ENCODE data around the gene KLRD1.
"Not testable (repeated sequence)": the region's sequence is repeated elsewhere in the genome, so short reads cannot be mapped to it uniquely, and the experiment has no call there.

Gene KLRD1

DNA sequence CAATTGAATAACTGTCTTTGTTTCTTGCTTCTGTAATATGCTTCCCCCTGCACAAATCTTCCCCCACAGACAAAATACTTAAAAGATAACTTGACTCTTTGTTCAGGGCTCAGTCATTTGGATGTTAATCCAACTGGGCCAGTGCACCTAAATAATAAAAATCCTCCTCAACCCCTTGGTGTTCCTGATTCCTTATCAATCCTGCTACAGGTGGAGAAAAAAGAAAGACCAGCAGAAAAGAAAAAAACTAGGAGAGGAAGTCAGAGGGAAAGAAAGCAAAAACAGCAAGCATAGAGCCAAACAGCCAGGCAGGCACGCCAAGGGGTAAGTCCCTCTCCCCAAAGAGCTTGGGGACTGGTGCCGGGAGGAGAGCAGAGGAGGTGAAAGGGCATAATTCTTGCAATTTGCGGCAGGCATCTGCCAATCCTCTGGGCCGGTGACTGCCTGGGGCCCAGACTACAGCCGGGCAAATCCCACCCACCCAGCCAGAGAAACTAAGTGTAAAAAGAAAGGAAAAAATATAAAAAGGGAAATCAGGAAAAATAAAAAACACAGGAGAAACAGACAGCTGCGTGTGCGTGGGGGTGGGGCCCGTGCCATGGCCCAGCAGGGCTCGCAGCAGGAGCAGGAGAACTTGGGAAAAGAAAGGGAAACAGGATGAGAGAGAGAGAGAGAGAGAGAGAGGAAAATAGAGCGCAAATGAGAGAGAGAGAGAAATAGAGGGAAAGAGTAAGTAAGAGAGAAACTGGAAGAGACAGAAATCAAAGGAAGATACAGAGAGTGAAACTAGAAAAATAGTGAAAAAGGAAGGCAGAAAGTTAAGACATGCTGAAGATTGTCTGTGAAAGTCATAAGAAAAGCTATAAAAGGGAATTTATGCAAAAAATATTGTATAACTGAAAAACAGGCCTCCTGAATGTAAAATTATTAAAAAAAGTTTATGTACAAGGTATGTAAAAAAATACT, 60.8 kb downstream of the KLRD1 start:
- no peak for DNase-seq (ENCODE audit: low read depth in 1 of 2, low spot score in 1 of 2)

DNA sequence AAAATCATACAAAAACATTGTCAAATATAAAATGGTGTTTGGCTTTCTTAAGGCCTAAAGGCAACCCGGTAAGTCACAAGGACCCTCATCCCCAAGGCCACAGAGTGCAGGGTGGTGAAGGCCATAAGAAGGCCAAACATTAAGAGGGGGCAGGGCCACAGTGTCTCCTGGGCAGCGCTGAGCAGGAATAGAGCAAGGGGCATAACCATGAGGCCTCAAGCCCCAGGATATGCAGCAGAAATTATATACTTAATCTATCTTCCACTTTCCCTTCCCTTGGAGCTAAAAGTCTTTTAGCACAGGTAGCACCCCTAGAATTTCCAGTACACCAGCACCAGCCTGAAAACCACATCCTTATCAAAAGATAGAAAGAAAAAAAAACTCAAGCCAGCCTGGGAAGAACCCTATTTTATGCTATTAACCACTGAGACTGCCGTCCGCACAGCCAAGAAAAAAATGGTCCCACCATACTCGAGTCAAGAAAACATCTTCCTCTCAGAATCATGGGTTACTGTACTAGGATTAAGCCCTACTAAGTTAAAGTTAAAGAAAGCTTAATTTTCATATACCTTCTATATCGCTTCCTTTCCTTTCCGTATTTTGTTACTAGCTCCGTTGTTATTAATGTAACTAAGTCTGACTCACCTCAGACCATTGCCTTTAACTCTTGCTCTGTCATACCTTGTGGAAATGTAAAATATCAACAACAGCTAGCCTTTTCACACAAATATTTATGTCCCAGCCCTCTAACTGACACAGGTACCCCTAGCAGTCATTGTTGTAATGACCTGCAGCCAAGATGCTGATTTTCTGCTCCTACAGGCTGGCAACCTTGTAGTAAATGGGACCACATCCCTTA, 62.1 kb downstream of the KLRD1 start:
- DNase-seq (ENCODE audit: low read depth in 1 of 2, low spot score in 1 of 2), result no peak

DNA sequence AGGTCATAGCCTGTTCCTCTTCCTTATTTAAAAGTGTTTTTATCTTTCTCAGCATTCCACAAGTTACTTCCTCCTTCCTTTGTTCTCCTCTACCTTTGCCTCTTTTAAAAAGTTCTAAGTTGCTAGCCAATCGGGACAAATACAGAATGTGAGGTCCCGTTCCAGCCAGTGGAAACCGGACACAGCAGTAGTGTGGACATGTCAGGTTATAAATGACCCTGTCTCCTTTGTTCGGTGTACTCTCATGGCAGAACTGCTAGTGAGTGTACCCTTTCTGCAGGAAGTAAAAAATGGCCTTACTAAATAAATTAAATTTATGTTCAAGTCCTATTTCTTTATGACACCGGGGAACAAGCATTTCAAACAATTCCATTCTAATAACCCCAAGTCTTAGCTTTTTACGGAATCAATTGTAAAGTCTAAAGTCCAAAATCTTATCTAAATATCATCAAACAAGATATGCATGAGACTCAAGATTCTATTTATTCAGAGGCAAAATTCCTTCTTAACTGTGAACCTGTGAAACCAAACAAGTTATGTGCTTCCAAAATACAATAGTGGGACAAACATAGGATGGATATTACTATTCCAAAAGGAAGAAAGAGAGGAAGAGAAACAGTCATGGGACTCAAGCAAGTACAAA, 64.3 kb downstream of the KLRD1 start:
- DNase-seq (ENCODE audit: low read depth in 1 of 2, low spot score in 1 of 2), result not testable (repeated sequence)

DNA sequence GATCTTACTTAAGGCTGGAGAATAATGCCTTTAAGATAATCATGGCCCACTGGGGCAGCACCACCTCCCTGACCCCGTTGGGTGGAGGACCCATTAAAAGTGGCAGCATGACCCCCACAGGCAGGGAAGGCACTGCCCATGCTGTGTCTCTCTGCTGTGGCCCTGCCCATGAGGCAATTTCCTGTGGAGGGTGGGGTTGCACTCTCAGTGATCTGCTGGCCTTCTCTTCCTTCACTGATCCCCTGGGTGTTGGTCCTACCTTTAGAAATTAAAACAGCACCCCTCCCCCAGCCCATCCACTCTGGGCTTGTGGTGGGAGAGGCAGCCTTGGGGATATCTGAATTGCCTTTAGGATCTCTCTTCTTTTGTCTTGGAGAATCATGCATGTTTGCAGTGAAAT, 64.9 kb downstream of the KLRD1 start:
- no peak for DNase-seq (ENCODE audit: low read depth in 1 of 2, low spot score in 1 of 2)

DNA sequence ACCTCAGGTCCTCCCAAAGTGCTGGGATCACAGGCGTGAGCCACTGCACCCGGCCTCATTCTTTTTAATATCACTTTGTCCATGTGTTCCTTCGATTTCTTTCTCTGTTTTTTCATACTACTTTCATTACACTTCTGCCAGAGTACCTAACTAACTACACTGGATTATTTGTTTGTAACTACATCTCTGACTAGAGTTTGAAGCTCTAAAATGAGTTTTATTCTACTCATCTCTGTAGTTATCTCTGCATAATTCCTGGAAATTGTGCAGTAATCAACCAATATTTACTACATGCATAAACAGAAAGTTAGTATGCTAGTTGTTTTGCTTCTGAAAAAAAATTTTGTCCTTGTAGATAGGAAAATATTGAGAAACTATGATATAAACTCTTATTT, 67.0 kb downstream of the KLRD1 start:
- DNase-seq (ENCODE audit: low read depth in 1 of 2, low spot score in 1 of 2), result no peak

DNA sequence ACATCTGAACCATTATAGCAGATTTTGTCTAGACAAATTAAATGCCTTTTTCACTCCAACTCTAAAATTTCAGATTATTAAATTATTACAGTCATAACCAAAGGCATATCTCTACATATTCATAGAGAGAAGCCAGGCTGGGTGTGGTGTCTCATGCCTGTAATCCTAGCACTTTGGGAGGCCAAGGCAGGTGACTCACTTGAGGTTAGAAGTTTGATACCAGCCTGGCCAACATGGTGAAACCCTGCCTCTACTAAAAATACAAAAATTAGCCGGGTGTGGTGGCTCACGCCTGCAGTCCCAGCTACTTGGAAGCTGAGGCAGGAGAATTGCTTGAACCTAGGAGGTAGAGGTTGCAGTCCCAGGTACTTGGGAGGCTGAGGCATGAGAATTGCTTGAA, 71.1 kb downstream of the KLRD1 start:
- DNase-seq (ENCODE audit: low read depth in 1 of 2, low spot score in 1 of 2), result not testable (repeated sequence)

Measured in activated CD4-positive, alpha-beta T cell treated with anti-CD3 and anti-CD28 coated beads, Interleukin-2, amount 50 U/mL, for 24 hours (primary cell).